Left lobe of liver (tissue), 2 donors: ENCODE measurements around the gene ZNF747. TPM values are rescaled to one million over a fixed set of nuclear protein-coding genes. Genes with fewer than 3 reads are reported as not detected.
"Not testable (repeated sequence)": the region's sequence is repeated elsewhere in the genome, so short reads cannot be mapped to it uniquely, and the experiment has no call there.

Source experiments
- ATAC-seq: fragments of 200-7000 bp; cut with Tn5 transposase; one replicate; pipeline ENCODE4 v1.9.1; 2020; ENCODE audit warnings: mild to moderate bottlenecking, moderate library complexity
- DNase-seq: peaks from one replicate; pipeline ENCODE4 v3.0.0-alpha.2; 2020; ENCODE audit warnings: low spot score
- total RNA-seq: library from RNA; stranded (reverse); gene quantifications from one replicate; pipeline ENCODE4 v1.2.1, GENCODE V29; 2021
- donor health status: DM: no; HTN: no; CAD: no; lungs with moderate emphysema.
- donor health status: DM: no; HTN: yes; CAD: no.

ZNF747 gene
- total RNA-seq, 1 donor from 2014 or later = 7.1 TPM

GRCh38 chr16:30535777-30536190 lies 1.1 kb upstream of the ZNF747 start:
- DNase-seq (peak; percentile 73), ATAC-seq (peak; percentile 79)

GRCh38 chr16:30535106-30535776 lies 583 bp upstream of the ZNF747 start:
- DNase-seq (no peak), ATAC-seq (peak; percentile 7)

GRCh38 chr16:30533748-30534367 lies 800 bp downstream of the ZNF747 start:
- DNase-seq = no peak
- peak; percentile 2 for ATAC-seq

GRCh38 chr16:30533146-30533522 lies 1.5 kb downstream of the ZNF747 start:
- peak; percentile 7 for ATAC-seq
- DNase-seq = no peak

GRCh38 chr16:30532285-30533145 lies 2.1 kb downstream of the ZNF747 start:
- DNase-seq (no peak), ATAC-seq (no peak)

GRCh38 chr16:30530163-30531037 lies 4.3 kb downstream of the ZNF747 start:
- ATAC-seq = no peak
- no peak for DNase-seq

- no peak for DNase-seq
- ATAC-seq = no peak
Measured at GRCh38 chr16:30528799-30529457, 5.7 kb downstream of the ZNF747 start.

GRCh38 chr16:30527635-30528178 lies 7.0 kb downstream of the ZNF747 start:
- ATAC-seq (no peak), DNase-seq (no peak)

GRCh38 chr16:30526823-30527634 lies 7.6 kb downstream of the ZNF747 start:
- ATAC-seq (peak; percentile 86), DNase-seq (peak; percentile 99)

- DNase-seq (no peak), ATAC-seq (peak; percentile 55)
Measured at GRCh38 chr16:30526137-30526822, 8.4 kb downstream of the ZNF747 start, which contains the start of gene ZNF768. Gene ZNF768 (minus strand): TSS chr16:30526566. CDS start chr16:30526413, 153 bp downstream.

- ATAC-seq = no peak
- DNase-seq = no peak
Measured at GRCh38 chr16:30525844-30526136, 8.9 kb downstream of the ZNF747 start.

- DNase-seq (no peak), ATAC-seq (no peak)
Measured at GRCh38 chr16:30524575-30525568, 9.8 kb downstream of the ZNF747 start.

- ATAC-seq (no peak), DNase-seq (no peak)
Measured at GRCh38 chr16:30523768-30524574, 10.7 kb downstream of the ZNF747 start.

- not testable (repeated sequence) for DNase-seq, ATAC-seq
Measured at GRCh38 chr16:30522702-30523463, 11.8 kb downstream of the ZNF747 start.

- DNase-seq (peak; percentile 64), ATAC-seq (peak; percentile 55)
Measured at GRCh38 chr16:30521873-30522641, 12.6 kb downstream of the ZNF747 start.
